Omental fat pad (tissue), 4 donors: ENCODE data around the gene CYP27B1. TPM values are rescaled to one million over a fixed set of nuclear protein-coding genes. Genes with fewer than 3 reads are reported as not detected.

Source experiments
- ATAC-seq: fragments of 150-250 bp; one replicate; pipeline ENCODE4 v1.9.1; 2016; ENCODE audit warnings: mild to moderate bottlenecking, moderate library complexity; ENCODE audit not compliant: low FRiP score
- DNase-seq: peaks from one replicate; pipeline ENCODE4 v3.0.0-alpha.2; 2019; ENCODE audit warnings: low spot score
- CTCF ChIP-seq, 3 donors: fragments of 450-650 bp; IDR thresholded peaks; one replicate each; pipeline ENCODE4 v1.5.1; 2016 to 2017; ENCODE audit warnings: antibody characterized with exemption in 3 of 3, mild to moderate bottlenecking in 3 of 3, moderate library complexity in 2 of 3
- total RNA-seq, 4 donors: library from RNA; depleted of rRNA; stranded (reverse); fragments of >200 nt; gene quantifications; one replicate each; pipeline ENCODE4 v1.1.0, GENCODE V29; 2016

The CYP27B1 gene
- 1 to 10 TPM in 2 of 4 donors, under 1 TPM in 1, not detected in 1; 0.19 to 5.6 (median 2.8) TPM for total RNA-seq

DNA sequence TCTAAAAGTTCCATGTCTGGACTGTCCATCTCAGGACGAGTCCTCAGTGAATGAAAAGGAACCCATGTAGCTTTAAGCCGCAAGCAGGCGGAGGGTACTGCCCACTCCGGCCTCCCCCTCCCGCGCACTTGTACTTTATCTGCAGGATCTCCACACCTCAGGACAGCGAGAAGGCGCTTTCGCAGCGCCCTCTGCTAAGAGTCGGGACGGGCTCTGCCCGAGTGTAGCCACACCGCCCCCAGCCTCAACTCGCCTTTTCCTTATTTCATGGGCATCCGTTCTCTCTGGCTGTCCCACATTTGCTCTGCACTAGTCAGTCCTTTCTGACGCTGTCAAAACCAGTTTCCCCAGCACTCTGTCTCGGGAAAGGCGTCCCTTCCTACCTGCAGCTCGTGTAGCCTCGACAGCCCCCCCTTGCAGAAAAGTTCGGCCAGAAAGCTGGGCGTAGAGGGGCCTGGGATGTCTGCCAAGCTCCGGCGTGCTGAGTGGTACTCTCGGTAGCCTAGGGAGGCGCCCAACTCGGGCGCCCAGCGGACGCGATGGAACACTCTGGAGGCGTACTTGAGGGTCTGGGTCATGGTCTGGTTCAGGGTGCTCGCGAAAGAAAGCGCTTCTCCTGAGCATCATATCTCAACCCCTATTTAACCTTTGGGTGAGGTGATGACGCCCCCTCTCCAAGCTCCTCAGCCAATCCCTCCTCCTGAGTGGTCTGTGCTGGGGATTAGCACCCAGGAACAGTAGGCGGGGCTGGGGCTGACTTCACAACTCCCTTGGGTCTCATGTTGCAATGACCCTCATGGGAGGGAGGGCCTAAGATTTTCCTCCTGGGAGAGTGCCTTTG lies at the start of gene CYP27B1:
CYP27B1 (minus strand) TSS at position 615 of the 841 bp plus-strand sequence; CDS start at position 578, 37 bp downstream.
- TF ChIP-seq CTCF (IDR thresholded peaks at IDR 0.05) = no peak
- ATAC-seq (no peak), DNase-seq (no peak)

DNA sequence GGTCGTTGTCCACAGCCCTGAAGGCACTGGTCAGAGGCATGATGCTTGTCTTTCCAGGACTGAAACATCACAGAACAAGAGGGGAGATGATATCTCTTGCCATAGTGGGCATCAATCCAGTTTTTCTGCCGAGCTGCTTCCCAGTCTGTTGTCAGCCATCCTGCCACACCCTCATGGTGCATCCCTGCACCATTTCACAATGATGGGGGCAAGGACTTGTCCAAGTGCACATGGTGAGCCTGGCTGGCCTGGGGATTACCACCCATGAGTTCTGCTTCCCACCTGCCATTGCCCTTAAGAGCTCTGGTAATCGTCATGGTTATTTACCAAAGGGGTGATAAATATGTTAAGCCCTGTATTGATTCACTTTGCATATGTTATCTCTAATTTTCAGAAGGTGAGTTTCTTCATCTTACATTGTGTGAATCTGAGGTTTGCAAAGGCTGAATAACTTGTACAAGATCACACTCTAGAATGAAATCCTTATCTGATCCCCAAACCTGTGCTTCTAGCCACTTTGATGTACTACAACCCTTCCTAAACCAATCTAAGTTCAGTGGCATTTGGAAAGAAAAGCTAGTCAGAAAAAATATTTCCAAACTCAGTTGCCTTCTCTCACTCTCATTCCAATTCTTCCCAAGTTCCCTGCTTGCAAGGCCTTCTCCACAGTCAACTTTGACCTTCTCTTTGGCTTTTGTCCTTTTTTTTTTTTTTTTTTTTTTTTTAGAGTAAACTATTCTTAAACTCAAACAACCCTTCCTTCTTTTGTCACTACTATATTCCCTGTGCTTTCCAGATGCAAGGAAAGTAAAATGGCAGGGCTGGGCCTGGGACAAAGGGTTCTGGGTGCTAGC lies 49.4 kb upstream of the CYP27B1 start:
- ATAC-seq (no peak), DNase-seq (no peak)
- TF ChIP-seq CTCF (IDR thresholded peaks at IDR 0.05) = no peak

- DNase-seq (no peak), ATAC-seq (no peak)
- TF ChIP-seq CTCF (IDR thresholded peaks at IDR 0.05) = no peak
Measured at GRCh38 chr12:57815177-57816000, 48.5 kb upstream of the CYP27B1 start.

DNA sequence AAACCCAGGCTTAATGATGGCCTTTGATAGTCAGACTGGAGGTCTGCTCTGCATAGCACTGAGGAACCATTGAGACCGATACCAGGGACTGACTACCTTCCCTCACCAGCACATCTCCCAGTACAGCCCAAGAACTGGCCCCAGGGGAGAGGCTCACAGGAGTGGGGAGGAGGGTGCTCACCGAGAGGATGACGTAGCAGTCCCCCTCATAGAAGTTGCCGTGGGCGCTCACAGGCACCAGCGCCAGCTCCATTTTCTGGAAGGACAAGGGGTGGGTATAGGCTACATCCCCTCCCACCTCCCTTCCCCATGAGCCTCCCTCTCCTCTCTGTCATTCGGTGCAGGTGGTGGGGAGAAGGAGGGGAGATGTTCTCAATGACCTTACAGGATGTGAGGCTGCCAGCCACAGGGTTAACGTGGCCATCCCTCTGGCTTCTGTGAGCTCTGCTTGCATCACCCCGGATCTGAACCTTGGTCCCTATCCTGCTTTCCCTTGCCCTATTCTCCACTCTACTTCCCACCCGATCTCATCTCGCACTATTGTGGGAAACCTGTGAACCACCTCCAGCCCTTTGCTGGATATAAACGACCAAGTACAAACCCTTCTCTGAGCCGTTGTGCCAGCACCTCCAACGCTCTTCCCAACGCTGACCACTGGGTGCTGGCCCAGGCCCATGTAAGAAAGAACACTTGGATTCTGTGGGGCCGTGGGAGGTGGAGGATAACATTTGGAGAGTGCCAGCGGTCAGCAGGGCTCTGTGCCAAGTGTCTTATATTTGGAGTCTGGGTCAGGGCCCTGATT lies 47.3 kb upstream of the CYP27B1 start:
- ATAC-seq (peak; percentile 29), DNase-seq (no peak)
- TF ChIP-seq CTCF (IDR thresholded peaks at IDR 0.05) = no peak

DNA sequence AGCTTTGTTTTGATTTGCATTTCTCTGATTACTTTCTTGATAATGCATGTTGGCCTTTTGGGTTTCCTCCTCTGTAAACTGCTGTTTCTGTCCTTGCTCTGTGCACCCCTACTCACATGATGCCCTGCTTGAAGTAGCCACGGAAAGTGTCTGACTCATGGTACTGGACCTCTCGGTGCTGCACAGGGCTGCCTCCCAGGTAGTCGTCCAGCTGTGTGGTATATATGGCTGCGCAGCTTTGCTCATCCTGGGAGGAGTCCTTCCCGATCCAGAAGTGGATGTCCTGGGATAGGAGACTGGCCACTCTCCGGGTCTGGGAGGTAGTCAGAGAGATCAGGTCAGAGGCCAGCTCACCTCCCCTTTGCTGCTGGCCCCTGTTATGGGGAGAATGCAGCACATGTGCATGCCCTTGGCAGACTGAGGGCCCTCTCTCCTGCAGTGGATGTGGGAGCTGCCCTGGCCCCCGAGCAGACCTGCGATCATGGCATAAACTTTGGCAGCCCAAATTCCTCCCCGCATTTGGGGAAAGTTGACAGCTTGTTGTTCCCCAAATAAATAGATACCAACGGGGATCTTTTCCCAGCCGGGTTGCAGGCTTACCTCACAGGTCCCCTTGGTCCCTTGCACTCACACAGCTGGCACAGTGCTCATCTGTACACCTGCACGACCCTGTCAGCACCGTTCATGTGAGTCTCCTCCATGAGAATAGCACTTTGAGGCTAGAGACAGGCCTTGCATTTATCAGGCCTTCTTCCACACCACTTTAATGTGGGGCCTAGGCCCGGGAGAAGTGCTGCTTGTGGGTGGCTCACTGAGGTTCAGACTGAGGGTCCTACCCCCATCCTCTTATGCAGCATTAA lies 46.5 kb upstream of the CYP27B1 start:
- no peak for TF ChIP-seq CTCF (IDR thresholded peaks at IDR 0.05)
- no peak for DNase-seq
- peak; percentile 50 for ATAC-seq
